ENCODE results near the gene AVEN. TPM values are rescaled to one million over a fixed set of nuclear protein-coding genes. Genes with fewer than 3 reads are reported as not detected.

AVEN gene
- total and polyA plus RNA-seq, 10 donors, result 5.0 to 14.1 (median 8.8) TPM

- Histone ChIP-seq H3K4me1 (no peaks in the 10 kb centered on the region), H3K9me3 (no peaks in the 10 kb centered on the region), H3K36me3 (no peaks in the 10 kb centered on the region), H3K27ac (no peak overlapping the region), H3K4me3 (no peak overlapping the region), H3K27me3 (replicated peaks in 1 of 7) (no peaks in the 10 kb centered on the region)
- TF ChIP-seq POLR2A (IDR thresholded peaks at IDR 0.05) (no peak), POLR2AphosphoS5 (IDR thresholded peaks at IDR 0.05) (no peak)
- TF ChIP-seq, protein P1, sequence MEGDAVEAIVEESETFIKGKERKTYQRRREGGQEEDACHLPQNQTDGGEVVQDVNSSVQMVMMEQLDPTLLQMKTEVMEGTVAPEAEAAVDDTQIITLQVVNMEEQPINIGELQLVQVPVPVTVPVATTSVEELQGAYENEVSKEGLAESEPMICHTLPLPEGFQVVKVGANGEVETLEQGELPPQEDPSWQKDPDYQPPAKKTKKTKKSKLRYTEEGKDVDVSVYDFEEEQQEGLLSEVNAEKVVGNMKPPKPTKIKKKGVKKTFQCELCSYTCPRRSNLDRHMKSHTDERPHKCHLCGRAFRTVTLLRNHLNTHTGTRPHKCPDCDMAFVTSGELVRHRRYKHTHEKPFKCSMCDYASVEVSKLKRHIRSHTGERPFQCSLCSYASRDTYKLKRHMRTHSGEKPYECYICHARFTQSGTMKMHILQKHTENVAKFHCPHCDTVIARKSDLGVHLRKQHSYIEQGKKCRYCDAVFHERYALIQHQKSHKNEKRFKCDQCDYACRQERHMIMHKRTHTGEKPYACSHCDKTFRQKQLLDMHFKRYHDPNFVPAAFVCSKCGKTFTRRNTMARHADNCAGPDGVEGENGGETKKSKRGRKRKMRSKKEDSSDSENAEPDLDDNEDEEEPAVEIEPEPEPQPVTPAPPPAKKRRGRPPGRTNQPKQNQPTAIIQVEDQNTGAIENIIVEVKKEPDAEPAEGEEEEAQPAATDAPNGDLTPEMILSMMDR (IDR thresholded peaks at IDR 0.05 in 8 of 11, conservative IDR thresholded peaks at IDR 0.05 in 3 of 11), result no peak
- intact Hi-C loops (cut with DNase I; ENCODE audit: low total_unique reads), result no loop called here
- 58 to 68% (median 60%) methylated on average over 9 of the region's 9 CpGs for WGBS, 5 donors
- DNase-seq, result no peak
Measured at GRCh38 chr15:33834892-33835743, 203.9 kb downstream of the AVEN start.

DNA sequence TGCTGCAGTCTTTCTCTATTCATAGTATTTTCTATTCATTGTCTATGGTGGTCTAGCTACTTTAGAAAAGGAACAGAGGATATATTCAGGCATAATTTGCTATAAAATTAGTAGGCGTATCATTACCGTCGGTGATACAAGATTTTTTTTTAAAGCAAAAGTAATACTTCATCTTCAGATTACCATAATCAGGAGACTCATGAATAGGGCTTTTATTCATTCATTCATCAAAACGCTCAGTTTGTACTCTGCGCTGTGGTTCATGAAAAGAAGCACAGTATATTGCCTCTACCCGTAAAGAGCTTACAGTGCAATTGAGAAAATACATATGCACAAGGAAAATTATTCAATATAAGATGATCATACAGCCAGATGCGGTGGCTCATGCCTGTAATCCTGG, 207.4 kb downstream of the AVEN start:
- 83 to 97% (median 89%) methylated on average over 7 of the region's 7 CpGs for WGBS, 5 donors
- intact Hi-C loops (cut with DNase I; ENCODE audit: low total_unique reads), result no loop called here
- Histone ChIP-seq H3K4me1 (no peaks in the 10 kb centered on the region), H3K4me3 (no peak overlapping the region), H3K27me3 (replicated peaks in 1 of 7) (peaks cover 0 to 3% (median 0%) of the 10 kb centered on the region in 7 donors), H3K27ac (no peak overlapping the region), H3K36me3 (no peaks in the 10 kb centered on the region), H3K9me3 (peaks cover 0 to 4% (median 0%) of the 10 kb centered on the region in 8 donors)
- DNase-seq, result no peak
- no peak for TF ChIP-seq POLR2A (IDR thresholded peaks at IDR 0.05)
- no peak for TF ChIP-seq POLR2AphosphoS5 (IDR thresholded peaks at IDR 0.05)
- TF ChIP-seq, protein P1 (IDR thresholded peaks at IDR 0.05 in 8 of 11, conservative IDR thresholded peaks at IDR 0.05 in 3 of 11), result no peak

- Histone ChIP-seq H3K27me3 (replicated peaks in 1 of 7) (peaks cover 0 to 3% (median 0%) of the 10 kb centered on the region in 7 donors), H3K36me3 (no peaks in the 10 kb centered on the region), H3K4me1 (no peaks in the 10 kb centered on the region), H3K4me3 (no peak overlapping the region), H3K9me3 (peaks cover 0 to 4% (median 0%) of the 10 kb centered on the region in 8 donors), H3K27ac (no peak overlapping the region)
- TF ChIP-seq POLR2A (IDR thresholded peaks at IDR 0.05), result no peak
- no peak for TF ChIP-seq POLR2AphosphoS5 (IDR thresholded peaks at IDR 0.05)
- TF ChIP-seq, protein P1 (IDR thresholded peaks at IDR 0.05 in 8 of 11, conservative IDR thresholded peaks at IDR 0.05 in 3 of 11), result no peak
- no peak for DNase-seq
- intact Hi-C loops (cut with DNase I; ENCODE audit: low total_unique reads), result no loop called here
- 77 to 88% (median 80%) methylated on average over 4 of the region's 4 CpGs for WGBS, 5 donors
Measured at GRCh38 chr15:33830351-33830750, 208.7 kb downstream of the AVEN start.

GRCh38 chr15:33826201-33826600, 212.8 kb downstream of the AVEN start:
- no peak for TF ChIP-seq POLR2AphosphoS5 (IDR thresholded peaks at IDR 0.05)
- TF ChIP-seq POLR2A (IDR thresholded peaks at IDR 0.05), result no peak
- TF ChIP-seq, protein P1 (IDR thresholded peaks at IDR 0.05 in 8 of 11, conservative IDR thresholded peaks at IDR 0.05 in 3 of 11), result no peak
- no peak overlapping the region for H3K4me3 ChIP-seq
- H3K9me3 ChIP-seq, result peaks cover 0 to 4% (median 0%) of the 10 kb centered on the region in 8 donors
- DNase-seq, result no peak
- 87 to 95% (median 91%) methylated on average over 4 of the region's 4 CpGs for WGBS, 5 donors
- no peak overlapping the region for H3K27ac ChIP-seq
- intact Hi-C loops (cut with DNase I; ENCODE audit: low total_unique reads), result no loop called here
- no peaks in the 10 kb centered on the region for H3K4me1 ChIP-seq
- no peaks in the 10 kb centered on the region for H3K36me3 ChIP-seq
- H3K27me3 ChIP-seq (replicated peaks in 1 of 7), result peaks cover 0 to 3% (median 0%) of the 10 kb centered on the region in 7 donors

Measured in spleen (tissue), 11 donors.